NB4 (cell line): ENCODE measurements around the gene IVNS1ABP.

Experiments
- POLR2A ChIP-seq: IDR thresholded peaks from 2 replicates; pipeline ENCODE4 v1.6.1; 2011; ENCODE audit warnings: mild to moderate bottlenecking; ENCODE audit not compliant: insufficient read length; ENCODE audit errors: extremely low read depth
- TF ChIP-seq, protein P1 (sequence below): IDR thresholded peaks from one replicate; pipeline ENCODE4 v1.5.1; 2012; ENCODE audit warnings: low read depth, low read length

DNA sequence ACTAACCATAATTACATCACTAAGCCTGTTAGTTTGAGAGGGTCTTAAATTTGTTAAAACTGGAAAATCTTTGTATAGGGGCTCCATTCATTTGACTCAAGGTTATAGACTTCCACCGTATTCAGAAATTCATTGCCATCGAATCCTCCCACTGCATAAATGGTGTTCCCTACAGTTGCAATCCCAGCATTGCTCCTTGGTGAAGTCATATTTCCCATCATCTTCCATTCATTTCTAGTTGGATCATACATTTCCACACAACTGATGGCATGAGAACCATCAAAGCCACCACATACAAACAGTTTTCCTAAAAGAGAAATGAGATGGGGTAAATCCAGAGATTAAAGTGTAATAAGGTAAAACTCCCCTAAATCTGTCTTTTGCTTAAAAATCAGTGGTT is 19.1 kb downstream of the IVNS1ABP start:
- TF ChIP-seq POLR2A, result no peak
- TF ChIP-seq, protein P1, sequence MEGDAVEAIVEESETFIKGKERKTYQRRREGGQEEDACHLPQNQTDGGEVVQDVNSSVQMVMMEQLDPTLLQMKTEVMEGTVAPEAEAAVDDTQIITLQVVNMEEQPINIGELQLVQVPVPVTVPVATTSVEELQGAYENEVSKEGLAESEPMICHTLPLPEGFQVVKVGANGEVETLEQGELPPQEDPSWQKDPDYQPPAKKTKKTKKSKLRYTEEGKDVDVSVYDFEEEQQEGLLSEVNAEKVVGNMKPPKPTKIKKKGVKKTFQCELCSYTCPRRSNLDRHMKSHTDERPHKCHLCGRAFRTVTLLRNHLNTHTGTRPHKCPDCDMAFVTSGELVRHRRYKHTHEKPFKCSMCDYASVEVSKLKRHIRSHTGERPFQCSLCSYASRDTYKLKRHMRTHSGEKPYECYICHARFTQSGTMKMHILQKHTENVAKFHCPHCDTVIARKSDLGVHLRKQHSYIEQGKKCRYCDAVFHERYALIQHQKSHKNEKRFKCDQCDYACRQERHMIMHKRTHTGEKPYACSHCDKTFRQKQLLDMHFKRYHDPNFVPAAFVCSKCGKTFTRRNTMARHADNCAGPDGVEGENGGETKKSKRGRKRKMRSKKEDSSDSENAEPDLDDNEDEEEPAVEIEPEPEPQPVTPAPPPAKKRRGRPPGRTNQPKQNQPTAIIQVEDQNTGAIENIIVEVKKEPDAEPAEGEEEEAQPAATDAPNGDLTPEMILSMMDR, result no peak
